A673 (cell line): ENCODE results near the gene PHYHIPL. TPM values are rescaled to one million over a fixed set of nuclear protein-coding genes. Genes with fewer than 3 reads are reported as not detected.

ENCODE experiments used
- BruUV-seq: library from RNA; stranded (reverse); fragments of 400-500 nt; replicated peaks from 2 replicates; lab custom pipeline; 2021; lab: Mats Ljungman, UMichigan
- CTCF ChIA-PET: fragments of 300-600 bp; sonication (Branson Sonifier 250); formaldehyde crosslinking; loops from one replicate; lab custom pipeline; 2022; ENCODE audit warnings: antibody characterized with exemption; lab: Charles Lee
- POLR2A ChIA-PET: fragments of 300-600 bp; sonication (Branson Sonifier 250); formaldehyde crosslinking; loops from one replicate; lab custom pipeline; 2022; ENCODE audit warnings: antibody characterized with exemption; ENCODE audit not compliant: low non-redundant PET; lab: Charles Lee
- DNase-seq: peaks from one replicate; pipeline ENCODE4 v3.0.0-alpha.2; 2015; ENCODE audit warnings: low spot score
- H3K27ac ChIP-seq: fragments of 200-600 bp; sonication (generic); 2 replicates; pipeline ENCODE4 v1.5.1; 2016; ENCODE audit warnings: mixed run types, low read depth, mild to moderate bottlenecking, mixed read lengths, antibody characterized with exemption, low read length; ENCODE audit not compliant: poor library complexity, severe bottlenecking
- H3K27me3 ChIP-seq: fragments of 200-600 bp; sonication (generic); replicated peaks from 2 replicates; pipeline ENCODE4 v1.6.1; 2017; ENCODE audit warnings: mixed run types, low read depth, mild to moderate bottlenecking, mixed read lengths, antibody characterized with exemption, low read length; ENCODE audit not compliant: insufficient read depth, poor library complexity
- H3K36me3 ChIP-seq: fragments of 200-600 bp; sonication (generic); 2 replicates; pipeline ENCODE4 v1.6.1; 2016; ENCODE audit warnings: mixed run types, mild to moderate bottlenecking, mixed read lengths, antibody characterized with exemption, low read length; ENCODE audit not compliant: insufficient read depth, poor library complexity, severe bottlenecking
- H3K4me1 ChIP-seq: fragments of 200-600 bp; sonication (generic); 2 replicates; pipeline ENCODE4 v1.6.1; 2017; ENCODE audit warnings: mixed run types, mild to moderate bottlenecking, mixed read lengths, antibody characterized with exemption, low read length; ENCODE audit not compliant: insufficient read depth, poor library complexity, severe bottlenecking
- H3K4me3 ChIP-seq: fragments of 200-600 bp; sonication (generic); 2 replicates; pipeline ENCODE4 v1.5.1; 2016; ENCODE audit warnings: low read depth, mixed run types, mild to moderate bottlenecking, mixed read lengths, low read length; ENCODE audit not compliant: poor library complexity, severe bottlenecking
- H3K9me3 ChIP-seq: fragments of 200-600 bp; sonication (generic); 2 replicates; pipeline ENCODE4 v1.6.1; 2016; ENCODE audit warnings: mixed run types, low read depth, mild to moderate bottlenecking, mixed read lengths, antibody characterized with exemption, low read length; ENCODE audit not compliant: poor library complexity, severe bottlenecking
- EZH2 ChIP-seq: fragments of 200-600 bp; sonication (generic); IDR thresholded peaks from 2 replicates; pipeline ENCODE4 v1.6.1; 2017; ENCODE audit warnings: borderline replicate concordance, low read depth, mild to moderate bottlenecking, mixed read lengths, antibody characterized with exemption, low read length; ENCODE audit not compliant: poor library complexity, severe bottlenecking
- intact Hi-C: fragments of 100-400 bp; cut with micrococcal nuclease; formaldehyde crosslinking; loops from one replicate; pipeline ENCODE4 v1.10.0; 2022; ENCODE audit not compliant: unreplicated experiment
- total RNA-seq: library from RNA; stranded (reverse); gene quantifications from 2 replicates; pipeline ENCODE4 v1.2.3, GENCODE V29; 2021
- TF ChIP-seq, protein P1 (sequence below): fragments of 300-800, 200-600 bp; sonication (generic); conservative IDR thresholded peaks from 2 replicates; pipeline ENCODE4 v1.5.1; 2017; ENCODE audit warnings: low read depth, mild to moderate bottlenecking, antibody characterized with exemption, low read length, moderate library complexity, mixed read lengths

Gene PHYHIPL
- total RNA-seq, 1 experiment from 2014 or later: 0.97 TPM

DNA sequence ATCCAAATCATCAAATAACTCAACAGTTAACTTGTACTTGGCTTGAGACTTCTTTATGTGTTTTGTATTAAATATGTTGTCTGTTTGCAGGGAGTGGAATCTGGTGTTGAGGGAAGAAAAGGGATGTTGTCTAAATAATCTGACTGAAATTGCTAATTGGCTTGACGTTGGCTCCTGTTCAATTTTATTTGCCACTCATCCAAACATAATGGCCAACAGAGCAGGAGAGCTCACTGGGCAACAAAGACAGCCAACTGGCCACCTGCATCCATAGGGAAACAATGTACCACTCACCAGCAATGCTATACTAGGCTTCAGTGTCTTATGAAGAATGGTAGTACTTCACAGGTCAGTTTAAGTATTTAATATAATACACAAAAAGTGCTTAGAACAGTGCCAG, 105.4 kb downstream of the PHYHIPL start:
- CTCF ChIA-PET: no interaction called here
- Histone ChIP-seq H3K36me3 (no peaks in the 10 kb centered on the region), H3K9me3 (no peaks in the 10 kb centered on the region), H3K27ac (no peak overlapping the region), H3K4me3 (no peak overlapping the region), H3K27me3 (no peaks in the 10 kb centered on the region), H3K4me1 (peaks cover 18% of the 10 kb centered on the region)
- intact Hi-C loops: no loop called here
- DNase-seq: no peak
- POLR2A ChIA-PET: no interaction called here
- TF ChIP-seq, protein P1, sequence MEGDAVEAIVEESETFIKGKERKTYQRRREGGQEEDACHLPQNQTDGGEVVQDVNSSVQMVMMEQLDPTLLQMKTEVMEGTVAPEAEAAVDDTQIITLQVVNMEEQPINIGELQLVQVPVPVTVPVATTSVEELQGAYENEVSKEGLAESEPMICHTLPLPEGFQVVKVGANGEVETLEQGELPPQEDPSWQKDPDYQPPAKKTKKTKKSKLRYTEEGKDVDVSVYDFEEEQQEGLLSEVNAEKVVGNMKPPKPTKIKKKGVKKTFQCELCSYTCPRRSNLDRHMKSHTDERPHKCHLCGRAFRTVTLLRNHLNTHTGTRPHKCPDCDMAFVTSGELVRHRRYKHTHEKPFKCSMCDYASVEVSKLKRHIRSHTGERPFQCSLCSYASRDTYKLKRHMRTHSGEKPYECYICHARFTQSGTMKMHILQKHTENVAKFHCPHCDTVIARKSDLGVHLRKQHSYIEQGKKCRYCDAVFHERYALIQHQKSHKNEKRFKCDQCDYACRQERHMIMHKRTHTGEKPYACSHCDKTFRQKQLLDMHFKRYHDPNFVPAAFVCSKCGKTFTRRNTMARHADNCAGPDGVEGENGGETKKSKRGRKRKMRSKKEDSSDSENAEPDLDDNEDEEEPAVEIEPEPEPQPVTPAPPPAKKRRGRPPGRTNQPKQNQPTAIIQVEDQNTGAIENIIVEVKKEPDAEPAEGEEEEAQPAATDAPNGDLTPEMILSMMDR: no peak
- TF ChIP-seq EZH2: no peak
- BruUV-seq: no TSS peak

DNA sequence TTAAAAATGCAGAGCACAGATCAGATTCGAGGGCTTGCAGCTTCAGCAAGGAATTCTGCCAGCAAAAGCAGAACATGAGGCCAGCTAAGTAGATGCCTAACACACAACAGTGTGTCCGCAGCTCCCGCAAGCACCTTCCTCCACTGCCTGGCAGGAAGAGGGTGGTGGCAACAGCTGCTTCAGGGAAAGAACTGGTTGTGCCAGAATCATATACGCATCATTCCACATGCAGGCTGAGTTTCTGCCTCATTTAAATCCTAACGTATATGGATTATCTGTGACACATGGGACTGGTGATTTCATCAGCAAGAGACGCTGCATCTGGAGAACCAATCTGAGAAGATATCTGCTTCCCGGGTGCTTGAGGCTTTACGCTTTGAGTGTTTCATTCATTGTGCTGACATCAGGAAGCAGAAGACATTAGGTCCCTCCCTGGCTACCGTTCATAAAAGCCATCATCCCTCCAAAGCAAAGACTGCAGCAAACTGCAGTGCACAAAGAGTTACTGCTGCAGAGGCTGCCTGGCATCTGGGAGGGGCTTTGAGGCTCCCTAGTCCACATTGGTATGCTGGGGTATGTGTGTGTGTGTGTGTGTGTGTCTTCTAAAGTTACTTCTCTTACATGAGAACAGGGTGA, 107.1 kb downstream of the PHYHIPL start:
- POLR2A ChIA-PET: no interaction called here
- intact Hi-C loops: no loop called here
- Histone ChIP-seq H3K27me3 (no peaks in the 10 kb centered on the region), H3K4me3 (no peak overlapping the region), H3K27ac (peak overlapping the region; percentile 23), H3K9me3 (no peaks in the 10 kb centered on the region), H3K36me3 (no peaks in the 10 kb centered on the region), H3K4me1 (peaks cover 18% of the 10 kb centered on the region)
- DNase-seq: peak; percentile 31
- TF ChIP-seq, protein P1: no peak
- TF ChIP-seq EZH2: no peak
- CTCF ChIA-PET: no interaction called here
- no TSS peak for BruUV-seq

DNA sequence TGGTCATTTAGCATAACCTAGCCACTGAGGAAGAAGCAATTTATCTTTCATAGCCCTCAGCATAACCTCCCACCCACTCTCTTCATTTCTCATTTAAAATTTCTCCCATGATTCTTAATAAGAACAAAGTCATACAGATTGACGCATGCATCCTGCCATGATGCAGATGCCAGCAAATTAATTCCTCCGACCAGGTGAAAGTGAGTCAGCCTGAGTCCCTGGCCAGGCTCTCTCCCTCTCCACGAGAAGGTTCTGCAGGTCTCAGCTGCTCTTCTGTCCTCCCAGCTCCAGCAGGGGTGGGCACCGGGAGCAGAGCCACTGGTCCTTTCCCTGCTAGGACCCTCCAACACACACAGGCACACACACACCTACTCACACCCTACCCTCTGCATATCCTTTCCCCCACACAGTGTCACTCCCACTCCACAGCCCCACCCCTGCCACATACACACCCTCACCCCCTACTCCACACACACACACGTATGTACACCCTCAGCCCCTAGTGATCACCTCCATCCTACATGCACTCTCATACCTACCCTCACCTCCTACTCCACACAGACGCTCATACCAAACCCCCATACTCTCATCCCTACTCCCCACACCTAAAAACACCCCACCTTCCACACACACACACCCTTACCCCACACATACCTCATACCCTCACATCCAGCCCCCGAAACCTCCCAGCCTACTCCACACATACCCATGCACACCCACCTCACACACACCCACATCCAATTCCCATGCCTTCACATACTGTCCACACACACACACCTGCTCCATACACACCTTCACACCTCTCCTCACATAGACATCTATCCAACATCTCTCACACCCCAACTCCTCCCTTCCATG, 107.9 kb downstream of the PHYHIPL start:
- ChIA-PET POLR2A (no interaction called here), CTCF (no interaction called here)
- TF ChIP-seq, protein P1: no peak
- TF ChIP-seq EZH2: no peak
- H3K4me1 ChIP-seq: peaks cover 18% of the 10 kb centered on the region
- no peaks in the 10 kb centered on the region for H3K27me3 ChIP-seq
- H3K36me3 ChIP-seq: no peaks in the 10 kb centered on the region
- DNase-seq: no peak
- intact Hi-C loops: no loop called here
- BruUV-seq: no TSS peak
- no peaks in the 10 kb centered on the region for H3K9me3 ChIP-seq
- peak overlapping the region; percentile 23 for H3K27ac ChIP-seq
- no peak overlapping the region for H3K4me3 ChIP-seq
